BLaER1 treated with 17β-estradiol and CSF1 and Interleukin-3, amounts not matched to agents 10 nM and 100 nM (cell line): ENCODE data around the gene RIOK3.
A peak's percentile ranks its signal among the peaks of the same experiment; 100 is the strongest.

Experiments used
- H3K27ac ChIP-seq, 11 experiments: shearing (Covaris generic); formaldehyde crosslinking; 2 replicates each; pipeline ENCODE4 v1.8.1; 2022
- H3K27me3 ChIP-seq, 11 experiments: shearing (Covaris generic); formaldehyde crosslinking; 2 replicates each; pipeline ENCODE4 v1.8.1; 2022
- H3K36me3 ChIP-seq, 11 experiments: shearing (Covaris generic); formaldehyde crosslinking; 2 replicates each; pipeline ENCODE4 v1.8.1; 2022
- H3K4me1 ChIP-seq, 10 experiments: shearing (Covaris generic); formaldehyde crosslinking; 2 replicates each; pipeline ENCODE4 v1.8.1; 2022
- H3K4me2 ChIP-seq, 11 experiments: shearing (Covaris generic); formaldehyde crosslinking; 2 replicates each; pipeline ENCODE4 v1.8.1; 2022
- H3K4me3 ChIP-seq, 10 experiments: shearing (Covaris generic); formaldehyde crosslinking; 2 replicates each; pipeline ENCODE4 v1.8.1; 2022
- H3K9ac ChIP-seq, 11 experiments: shearing (Covaris generic); formaldehyde crosslinking; 2 replicates each; pipeline ENCODE4 v1.8.1; 2022
- H3K9me3 ChIP-seq, 11 experiments: shearing (Covaris generic); formaldehyde crosslinking; replicated peaks in 1 of 11; 2 replicates each; pipeline ENCODE4 v1.8.1; 2022
- H4K20me1 ChIP-seq, 11 experiments: shearing (Covaris generic); formaldehyde crosslinking; 2 replicates each; pipeline ENCODE4 v1.8.1; 2022
- Cebpa-rat ChIP-seq, 11 experiments: shearing (Covaris generic); IDR thresholded peaks; 2 replicates each; pipeline ENCODE4 v1.8.1; 2022

RIOK3 gene

DNA sequence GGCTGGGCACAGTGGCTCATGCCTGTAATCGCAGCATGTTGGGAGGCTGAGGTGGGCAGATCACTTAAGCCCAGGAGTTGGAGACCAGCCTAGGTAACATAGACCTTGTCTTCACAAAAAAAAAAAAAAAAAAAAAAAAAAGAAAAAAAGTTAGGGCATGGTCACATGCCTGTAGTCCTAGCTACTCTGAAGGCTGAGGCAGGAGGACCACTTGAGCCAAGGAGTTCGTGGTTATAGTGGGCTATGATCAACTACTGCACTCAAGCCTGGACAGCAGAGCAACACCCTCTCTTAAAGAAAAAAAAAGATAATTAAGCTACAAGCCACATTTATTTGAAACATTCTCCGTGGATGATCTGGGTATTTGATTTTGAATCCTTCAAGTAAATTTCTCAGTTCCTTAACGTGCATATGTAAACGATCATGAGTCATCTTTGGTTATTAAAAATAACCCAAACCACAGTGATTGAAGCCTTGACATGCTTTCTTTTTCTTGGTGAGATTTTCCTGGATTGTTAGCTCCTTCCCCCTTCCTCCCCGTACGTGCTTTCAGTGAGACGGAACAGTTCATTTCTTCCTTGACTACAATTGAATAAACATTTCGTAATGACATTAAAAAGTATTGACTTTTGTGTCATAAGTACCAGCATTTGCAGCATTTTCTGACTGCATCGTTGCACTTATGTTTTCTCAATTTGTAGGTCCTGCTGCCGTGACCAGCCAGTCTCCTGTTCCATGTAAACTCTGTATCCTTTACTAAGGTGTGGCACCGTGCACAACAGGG is 70.5 kb downstream of the RIOK3 start:
- peaks cover 0 to 92% (median 13%) of the 10 kb centered on the region in 11 experiments; a peak in 12 of 22 replicates for H4K20me1 ChIP-seq
- H3K9me3 ChIP-seq = no peaks in the 10 kb centered on the region
- H3K9ac ChIP-seq = peak overlapping the region in 10 of 11 experiments; percentile 17 to 48 (median 43); a peak in 14 of 22 replicates
- peaks cover 0 to 20% (median 0%) of the 10 kb centered on the region in 11 experiments; a peak in 3 of 22 replicates for H3K27me3 ChIP-seq
- H3K27ac ChIP-seq = peak overlapping the region in 9 of 11 experiments; percentile 10 to 71 (median 61); a peak in 18 of 22 replicates
- no peak; a peak in 1 of 22 replicates for TF ChIP-seq Cebpa-rat (IDR thresholded peaks at IDR 0.05)
- peaks cover 91 to 97% (median 94%) of the 10 kb centered on the region in 11 experiments for H3K36me3 ChIP-seq
- H3K4me1 ChIP-seq = peaks cover 25 to 63% (median 35%) of the 10 kb centered on the region in 10 experiments
- H3K4me3 ChIP-seq = peak overlapping the region in 2 of 10 experiments; percentile 25 to 32; a peak in 2 of 20 replicates
- H3K4me2 ChIP-seq = peak overlapping the region; percentile 67 to 84 (median 76)

DNA sequence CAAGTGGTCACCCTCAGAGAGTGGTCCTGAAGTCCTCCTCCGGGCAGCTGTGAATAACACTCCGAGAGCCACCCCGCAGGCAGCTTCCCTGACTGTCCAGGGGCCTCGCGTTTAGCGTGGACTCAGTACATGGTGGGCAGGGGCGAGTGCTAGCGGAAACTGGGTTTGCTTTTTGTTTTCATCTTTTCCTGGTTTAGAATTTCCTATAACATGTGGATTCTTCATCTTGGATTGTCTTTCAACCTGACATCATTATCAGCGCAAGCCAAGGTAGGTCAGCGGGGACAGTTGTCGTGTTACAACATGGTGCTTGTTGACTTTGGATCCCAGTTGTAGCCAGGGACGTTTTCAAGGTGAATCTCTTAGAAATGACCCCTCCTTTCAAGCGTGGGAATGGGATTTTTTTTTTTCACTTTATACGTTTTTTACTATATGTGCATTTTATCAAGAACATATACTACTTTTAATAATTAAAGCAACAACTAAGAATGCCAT is 71.2 kb downstream of the RIOK3 start:
- Histone ChIP-seq H3K4me3 (peak overlapping the region in 2 of 10 experiments; percentile 25 to 32; a peak in 2 of 20 replicates), H3K9me3 (no peaks in the 10 kb centered on the region), H3K4me2 (peak overlapping the region; percentile 67 to 84 (median 76)), H3K27ac (peak overlapping the region in 9 of 11 experiments; percentile 10 to 71 (median 61); a peak in 18 of 22 replicates), H3K4me1 (peaks cover 31 to 70% (median 41%) of the 10 kb centered on the region in 10 experiments), H3K9ac (peak overlapping the region in 10 of 11 experiments; percentile 11 to 48 (median 41); a peak in 12 of 22 replicates), H4K20me1 (peaks cover 0 to 93% (median 13%) of the 10 kb centered on the region in 11 experiments; a peak in 12 of 22 replicates), H3K27me3 (peaks cover 0 to 20% (median 0%) of the 10 kb centered on the region in 11 experiments; a peak in 3 of 22 replicates), H3K36me3 (peaks cover 91 to 97% (median 94%) of the 10 kb centered on the region in 11 experiments)
- TF ChIP-seq Cebpa-rat (IDR thresholded peaks at IDR 0.05) = no peak

DNA sequence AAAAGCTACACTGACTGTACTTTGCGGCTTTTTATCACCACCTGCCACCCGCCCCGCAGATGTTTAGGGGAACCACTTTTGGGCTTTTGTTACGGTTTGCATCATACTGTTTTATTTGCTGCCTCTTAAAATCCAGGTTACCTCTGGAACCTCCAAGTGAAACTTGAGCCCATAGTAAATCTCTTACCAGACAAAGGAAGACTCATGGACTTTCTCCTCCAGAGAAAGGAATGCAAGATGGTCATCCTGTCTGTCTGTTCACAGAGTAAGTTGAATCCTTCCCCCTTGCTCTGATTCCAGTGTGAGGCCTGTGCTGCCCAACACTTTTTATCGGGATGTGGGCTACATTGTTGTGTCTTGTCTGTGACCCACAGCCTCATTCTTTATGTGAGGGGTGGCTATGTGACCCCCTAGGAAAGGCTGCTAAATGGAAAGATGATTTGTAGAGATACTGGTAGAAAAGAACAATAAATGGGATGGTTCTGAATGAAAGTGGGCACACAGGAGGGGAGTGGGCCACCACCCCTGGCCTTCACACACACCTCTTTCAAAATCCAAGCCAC is 73.5 kb downstream of the RIOK3 start:
- H3K4me2 ChIP-seq = no peak overlapping the region
- no peak overlapping the region for H3K4me3 ChIP-seq
- H3K36me3 ChIP-seq = peaks cover 91 to 97% (median 94%) of the 10 kb centered on the region in 11 experiments
- peaks cover 0 to 9% (median 0%) of the 10 kb centered on the region in 11 experiments; a peak in 2 of 22 replicates for H3K9me3 ChIP-seq
- peaks cover 45 to 73% (median 58%) of the 10 kb centered on the region in 10 experiments for H3K4me1 ChIP-seq
- no peak overlapping the region for H3K9ac ChIP-seq
- H3K27me3 ChIP-seq = peaks cover 0 to 24% (median 0%) of the 10 kb centered on the region in 11 experiments; a peak in 3 of 22 replicates
- H4K20me1 ChIP-seq = peaks cover 0 to 98% (median 8%) of the 10 kb centered on the region in 11 experiments; a peak in 13 of 22 replicates
- no peak overlapping the region for H3K27ac ChIP-seq
- TF ChIP-seq Cebpa-rat (IDR thresholded peaks at IDR 0.05) = no peak

DNA sequence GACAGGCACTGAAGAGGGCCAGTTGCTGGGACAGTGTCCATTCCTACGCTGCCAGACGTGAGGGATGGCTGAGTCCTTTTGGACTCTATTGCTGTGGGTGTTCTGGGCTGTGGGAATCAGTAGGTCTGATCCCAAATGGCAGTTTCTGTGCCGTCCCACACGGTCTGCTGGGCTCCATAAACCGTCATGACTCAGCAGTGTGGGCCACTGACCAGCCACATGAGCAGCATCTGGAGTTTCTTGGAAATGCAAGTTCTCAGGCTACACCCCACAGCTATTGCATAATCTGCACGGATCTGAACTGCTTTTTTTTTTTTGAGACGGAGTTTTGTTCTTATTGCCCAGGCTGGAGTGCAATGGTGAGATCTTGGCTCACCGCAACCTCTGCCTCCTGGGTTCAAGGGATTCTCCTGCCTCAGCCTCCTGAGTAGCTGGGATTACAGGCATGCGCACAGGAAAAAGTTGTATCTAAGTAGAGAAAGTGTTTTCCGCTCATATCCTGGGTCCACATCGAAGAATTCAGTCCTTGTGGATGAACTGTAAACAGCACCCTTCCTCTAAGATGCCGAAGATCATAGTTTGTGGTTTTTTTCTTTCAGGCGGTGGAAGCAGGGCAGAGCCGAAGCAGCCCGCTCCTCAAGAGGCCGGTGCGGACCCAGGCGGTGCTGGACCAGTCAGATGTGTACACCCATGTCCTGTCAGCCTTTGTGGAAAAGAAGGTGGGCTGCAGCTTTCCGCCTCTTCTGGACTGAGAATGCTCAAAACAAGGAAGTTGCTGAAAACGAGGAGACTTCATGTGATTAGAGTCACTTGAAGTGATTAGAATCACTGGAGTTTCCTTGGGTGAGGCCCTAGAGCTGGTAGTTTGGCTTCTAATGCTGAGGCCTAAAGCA is 75.7 kb downstream of the RIOK3 start:
- Histone ChIP-seq H3K4me1 (peaks cover 30 to 54% (median 37%) of the 10 kb centered on the region in 10 experiments), H3K27ac (peak overlapping the region in 7 of 11 experiments; percentile 5 to 56 (median 16); a peak in 12 of 22 replicates), H3K27me3 (peaks cover 0 to 39% (median 0%) of the 10 kb centered on the region in 11 experiments; a peak in 3 of 22 replicates), H3K9me3 (peaks cover 0 to 17% (median 0%) of the 10 kb centered on the region in 11 experiments; a peak in 2 of 22 replicates), H3K4me2 (peak overlapping the region; percentile 27 to 87 (median 56); a peak in 20 of 22 replicates), H3K9ac (no peak overlapping the region), H3K36me3 (peaks cover 96 to 100% (median 99%) of the 10 kb centered on the region in 11 experiments), H3K4me3 (no peak overlapping the region), H4K20me1 (peaks cover 0 to 98% (median 8%) of the 10 kb centered on the region in 11 experiments; a peak in 13 of 22 replicates)
- peak in 2 of 11 experiments; percentile 13 to 21; a peak in 1 of 22 replicates for TF ChIP-seq Cebpa-rat (IDR thresholded peaks at IDR 0.05)

DNA sequence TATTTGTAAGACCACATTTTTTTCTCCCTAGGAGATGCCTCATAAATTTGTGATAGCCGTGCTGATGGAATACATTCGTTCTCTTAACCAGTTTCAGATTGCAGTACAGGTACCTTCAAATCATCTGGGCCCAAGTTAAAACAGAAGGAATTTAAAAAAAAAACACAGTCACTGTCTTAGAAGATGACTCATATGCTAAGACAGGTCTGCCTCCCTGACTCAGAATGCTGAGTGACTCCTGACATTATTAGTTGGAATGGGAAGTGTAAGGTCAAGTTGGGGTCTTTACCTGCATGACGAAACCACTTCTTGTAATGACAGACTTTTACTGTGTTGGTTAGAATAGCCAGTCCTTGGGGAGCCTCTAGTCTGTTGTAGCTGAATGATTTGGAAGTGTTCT is 76.5 kb downstream of the RIOK3 start:
- Histone ChIP-seq H3K9ac (peak overlapping the region in 2 of 11 experiments; percentile 1 to 3; a peak in 2 of 22 replicates), H3K4me1 (peaks cover 24 to 46% (median 29%) of the 10 kb centered on the region in 10 experiments), H3K27ac (peak overlapping the region in 7 of 11 experiments; percentile 5 to 56 (median 16); a peak in 11 of 22 replicates), H3K36me3 (peaks cover 97 to 100% (median 100%) of the 10 kb centered on the region in 11 experiments), H3K9me3 (peaks cover 0 to 17% (median 0%) of the 10 kb centered on the region in 11 experiments; a peak in 2 of 22 replicates), H3K4me2 (peak overlapping the region; percentile 4 to 87 (median 56); a peak in 21 of 22 replicates), H4K20me1 (peaks cover 0 to 98% (median under 1%) of the 10 kb centered on the region in 11 experiments; a peak in 9 of 22 replicates), H3K4me3 (peak overlapping the region in 2 of 10 experiments; percentile 6 to 15; a peak in 1 of 20 replicates), H3K27me3 (peaks cover 0 to 46% (median 0%) of the 10 kb centered on the region in 11 experiments; a peak in 4 of 22 replicates)
- no peak for TF ChIP-seq Cebpa-rat (IDR thresholded peaks at IDR 0.05)

DNA sequence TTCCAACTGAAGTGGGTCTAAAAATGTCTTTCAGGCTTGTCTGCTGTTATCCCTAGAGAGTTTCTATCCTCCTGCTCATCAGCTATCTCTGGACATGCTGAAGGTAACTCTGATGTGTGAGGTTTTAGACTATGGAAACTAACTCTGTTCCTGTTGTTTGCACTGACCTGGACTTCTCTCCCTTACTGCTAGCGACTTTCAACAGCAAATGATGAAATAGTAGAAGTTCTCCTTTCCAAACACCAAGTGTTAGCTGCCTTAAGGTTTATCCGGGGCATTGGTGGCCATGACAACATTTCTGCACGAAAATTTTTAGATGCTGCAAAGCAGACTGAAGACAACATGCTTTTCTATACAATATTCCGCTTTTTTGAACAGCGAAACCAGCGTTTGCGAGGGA is 77.1 kb downstream of the RIOK3 start:
- peaks cover 99 to 100% (median 100%) of the 10 kb centered on the region in 11 experiments for H3K36me3 ChIP-seq
- H3K4me3 ChIP-seq = peak overlapping the region in 2 of 10 experiments; percentile 6 to 15; a peak in 1 of 20 replicates
- peak overlapping the region in 7 of 11 experiments; percentile 7 to 56 (median 24); a peak in 12 of 22 replicates for H3K27ac ChIP-seq
- peaks cover 24 to 45% (median 28%) of the 10 kb centered on the region in 10 experiments for H3K4me1 ChIP-seq
- peak overlapping the region in 3 of 11 experiments; percentile 1 to 22 (median 3); a peak in 3 of 22 replicates for H3K9ac ChIP-seq
- peaks cover 0 to 99% (median 0%) of the 10 kb centered on the region in 11 experiments; a peak in 9 of 22 replicates for H4K20me1 ChIP-seq
- peaks cover 0 to 17% (median 0%) of the 10 kb centered on the region in 11 experiments; a peak in 2 of 22 replicates for H3K9me3 ChIP-seq
- peaks cover 0 to 52% (median 0%) of the 10 kb centered on the region in 11 experiments; a peak in 4 of 22 replicates for H3K27me3 ChIP-seq
- peak overlapping the region; percentile 4 to 87 (median 56); a peak in 20 of 22 replicates for H3K4me2 ChIP-seq
- no peak for TF ChIP-seq Cebpa-rat (IDR thresholded peaks at IDR 0.05)

DNA sequence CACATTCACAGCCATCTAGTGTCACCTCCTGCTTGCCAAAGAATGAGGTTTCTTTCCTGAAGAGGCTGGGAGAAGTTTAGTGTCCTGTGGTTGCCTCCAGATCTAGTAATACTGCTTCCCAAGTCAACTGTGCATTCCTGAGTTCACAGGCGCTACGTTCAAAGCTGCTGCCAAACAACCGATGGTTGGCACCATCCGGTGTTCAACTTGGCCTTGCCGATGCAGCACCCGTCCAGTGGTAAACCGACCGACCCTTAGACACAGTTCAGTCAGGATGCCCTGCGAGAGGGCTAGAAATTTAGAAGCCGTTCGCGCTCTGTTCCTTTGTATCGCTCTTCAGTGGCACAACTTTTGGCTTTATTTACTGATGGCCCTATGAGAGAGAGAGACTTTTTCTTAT is 78.8 kb downstream of the RIOK3 start:
- Histone ChIP-seq H3K4me3 (no peak overlapping the region), H3K36me3 (peaks cover 100% of the 10 kb centered on the region in 11 experiments), H3K4me2 (no peak overlapping the region), H3K9me3 (peaks cover 0 to 17% (median 0%) of the 10 kb centered on the region in 11 experiments; a peak in 2 of 22 replicates), H3K4me1 (peaks cover 24 to 34% (median 28%) of the 10 kb centered on the region in 10 experiments), H4K20me1 (peaks cover 0 to 100% (median 0%) of the 10 kb centered on the region in 11 experiments; a peak in 9 of 22 replicates), H3K9ac (no peak overlapping the region), H3K27me3 (peaks cover 0 to 65% (median 0%) of the 10 kb centered on the region in 11 experiments; a peak in 4 of 22 replicates), H3K27ac (no peak overlapping the region)
- no peak for TF ChIP-seq Cebpa-rat (IDR thresholded peaks at IDR 0.05)
